Caco-2 (cell line): ENCODE results near the gene PCDHGA3. TPM values are rescaled to one million over a fixed set of nuclear protein-coding genes. Genes with fewer than 3 reads are reported as not detected.
"Not testable (repeated sequence)": the region's sequence is repeated elsewhere in the genome, so short reads cannot be mapped to it uniquely, and the experiment has no call there.

Source experiments
- BruUV-seq: library from RNA; stranded (reverse); fragments of 400-500 nt; replicated peaks from 2 replicates; lab custom pipeline; 2021; lab: Mats Ljungman, UMichigan
- CTCF ChIA-PET: fragments of 300-600 bp; sonication (Branson Sonifier 250); formaldehyde crosslinking; loops from one replicate; lab custom pipeline; 2022; ENCODE audit warnings: antibody characterized with exemption; lab: Charles Lee
- POLR2A ChIA-PET: fragments of 300-600 bp; sonication (Branson Sonifier 250); formaldehyde crosslinking; loops from one replicate; lab custom pipeline; 2022; ENCODE audit warnings: antibody characterized with exemption; lab: Charles Lee
- DNase-seq, 2 experiments: peaks; one replicate each; pipeline versions ENCODE4 v3.0.0 to v3.0.0-alpha.2; 2020 to 2022
- H3K27me3 ChIP-seq: replicated peaks from 2 replicates; pipeline ENCODE4 v1.6.0; 2011; ENCODE audit warnings: low read length; ENCODE audit not compliant: control insufficient read depth, insufficient read depth
- H3K36me3 ChIP-seq: 2 replicates; pipeline ENCODE4 v1.5.1; 2011; ENCODE audit warnings: low read length; ENCODE audit not compliant: control insufficient read depth, insufficient read depth
- H3K4me1 ChIP-seq: fragments of 250-450 bp; sonication (Bioruptor Pico); 2 replicates; pipeline ENCODE4 v1.5.1; 2020; ENCODE audit warnings: mild to moderate bottlenecking
- H3K4me3 ChIP-seq: 2 replicates; pipeline ENCODE4 v1.5.1; 2011; ENCODE audit warnings: low read depth, mild to moderate bottlenecking, control low read depth, low read length
- H3K9me3 ChIP-seq: fragments of 250-450 bp; sonication (Bioruptor Pico); 2 replicates; pipeline ENCODE4 v1.5.1; 2020; ENCODE audit warnings: mild to moderate bottlenecking, moderate library complexity
- H3K27ac Mint-ChIP-seq: one replicate; pipeline ENCODE4 v1.8.0; 2022; ENCODE audit warnings: mixed read lengths; ENCODE audit not compliant: unreplicated experiment
- H3K27me3 Mint-ChIP-seq: one replicate; pipeline ENCODE4 v1.8.0; 2022; ENCODE audit warnings: mixed read lengths; ENCODE audit not compliant: insufficient read depth, unreplicated experiment
- H3K36me3 Mint-ChIP-seq: one replicate; pipeline ENCODE4 v1.8.0; 2022; ENCODE audit warnings: mild to moderate bottlenecking, mixed read lengths; ENCODE audit not compliant: insufficient read depth, unreplicated experiment
- H3K4me1 Mint-ChIP-seq: one replicate; pipeline ENCODE4 v1.8.0; 2022; ENCODE audit warnings: low read depth, mixed read lengths; ENCODE audit not compliant: unreplicated experiment
- H3K4me3 Mint-ChIP-seq: one replicate; pipeline ENCODE4 v1.8.0; 2022; ENCODE audit warnings: mild to moderate bottlenecking, moderate library complexity, mixed read lengths; ENCODE audit not compliant: unreplicated experiment
- H3K9me3 Mint-ChIP-seq: one replicate; pipeline ENCODE4 v1.8.0; 2022; ENCODE audit warnings: mixed read lengths; ENCODE audit not compliant: unreplicated experiment
- intact Hi-C: fragments of 100-400 bp; cut with micrococcal nuclease; formaldehyde crosslinking; loops from one replicate; pipeline ENCODE4 v1.10.0; 2022; ENCODE audit not compliant: unreplicated experiment
- total RNA-seq: library from RNA; stranded (reverse); gene quantifications from 2 replicates; pipeline ENCODE4 v1.2.3, GENCODE V29; 2022
- TF ChIP-seq, protein P1 (sequence below), 2 experiments: fragments of 200-600 bp in 1 of 2; IDR thresholded peaks; 1 replicate in 1 of 2; 2 replicates in 1 of 2; pipeline versions ENCODE4 v1.5.1 to v1.8.0; 2011 to 2022; ENCODE audit warnings: antibody characterized with exemption in 1 of 2, control low read depth in 1 of 2, inconsistent platforms in 1 of 2, low read depth in 1 of 2, low read length in 1 of 2, mild to moderate bottlenecking in 1 of 2, moderate library complexity in 1 of 2; ENCODE audit not compliant: insufficient read depth in 1 of 2, severe bottlenecking in 1 of 2, unreplicated experiment in 1 of 2

PCDHGA3 gene
- total RNA-seq, 1 experiment from 2014 or later = 0.11 TPM

DNA sequence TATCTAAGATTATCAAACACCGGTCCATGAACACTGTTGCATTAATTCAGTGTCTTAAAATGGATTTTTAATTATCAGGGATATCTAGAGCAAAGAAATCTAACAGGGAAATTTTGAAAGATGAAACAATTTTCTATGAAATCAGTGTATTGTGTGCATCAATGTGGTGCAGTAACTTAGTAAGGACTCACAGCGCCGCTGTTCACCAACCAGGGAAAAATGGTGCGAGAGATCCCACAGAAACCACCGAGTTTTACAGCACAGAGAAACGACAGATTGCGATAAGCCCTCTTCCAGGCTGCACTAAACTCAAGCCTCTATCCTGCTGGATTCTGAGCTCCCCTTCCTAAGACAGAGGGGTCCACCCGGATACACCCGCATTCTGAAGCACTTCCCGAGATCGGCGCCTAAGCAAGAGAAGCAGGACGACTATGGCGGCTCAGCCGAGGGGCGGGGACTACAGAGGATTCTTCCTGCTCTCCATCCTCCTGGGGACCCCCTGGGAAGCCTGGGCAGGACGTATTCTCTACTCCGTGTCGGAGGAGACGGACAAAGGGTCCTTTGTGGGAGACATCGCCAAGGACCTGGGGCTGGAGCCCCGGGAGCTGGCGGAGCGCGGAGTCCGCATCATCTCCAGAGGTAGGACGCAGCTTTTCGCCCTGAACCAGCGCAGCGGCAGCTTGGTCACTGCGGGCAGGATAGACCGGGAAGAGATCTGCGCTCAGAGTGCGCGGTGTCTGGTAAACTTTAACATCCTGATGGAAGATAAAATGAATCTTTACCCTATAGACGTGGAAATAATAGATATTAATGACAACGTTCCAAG lies 39.1 kb downstream of the PCDHGA3 start, which contains the start of gene PCDHGA7:
TSS of gene PCDHGA7 (plus strand) at position 274 of the 826 bp plus-strand sequence. CDS start at position 432, 158 bp downstream.
- intact Hi-C loops = no loop called here
- no peak within 1 kb of the TSS for H3K27ac Mint-ChIP-seq
- H3K36me3 Mint-ChIP-seq = no peaks in the 10 kb centered on the region
- no peak within 1 kb of the TSS for H3K4me3 Mint-ChIP-seq
- H3K4me1 ChIP-seq = no peaks in the 10 kb centered on the region
- H3K27me3 ChIP-seq = no peaks in the 10 kb centered on the region
- H3K36me3 ChIP-seq = no peaks in the 10 kb centered on the region
- no peaks in the 10 kb centered on the region for H3K4me1 Mint-ChIP-seq
- DNase-seq = no peak
- no peaks in the 10 kb centered on the region; the same call in 1 of the 2 replicates for H3K9me3 ChIP-seq
- no peak within 1 kb of the TSS for H3K4me3 ChIP-seq
- ChIA-PET POLR2A (no interaction called here), CTCF (no interaction called here)
- TF ChIP-seq, protein P1, sequence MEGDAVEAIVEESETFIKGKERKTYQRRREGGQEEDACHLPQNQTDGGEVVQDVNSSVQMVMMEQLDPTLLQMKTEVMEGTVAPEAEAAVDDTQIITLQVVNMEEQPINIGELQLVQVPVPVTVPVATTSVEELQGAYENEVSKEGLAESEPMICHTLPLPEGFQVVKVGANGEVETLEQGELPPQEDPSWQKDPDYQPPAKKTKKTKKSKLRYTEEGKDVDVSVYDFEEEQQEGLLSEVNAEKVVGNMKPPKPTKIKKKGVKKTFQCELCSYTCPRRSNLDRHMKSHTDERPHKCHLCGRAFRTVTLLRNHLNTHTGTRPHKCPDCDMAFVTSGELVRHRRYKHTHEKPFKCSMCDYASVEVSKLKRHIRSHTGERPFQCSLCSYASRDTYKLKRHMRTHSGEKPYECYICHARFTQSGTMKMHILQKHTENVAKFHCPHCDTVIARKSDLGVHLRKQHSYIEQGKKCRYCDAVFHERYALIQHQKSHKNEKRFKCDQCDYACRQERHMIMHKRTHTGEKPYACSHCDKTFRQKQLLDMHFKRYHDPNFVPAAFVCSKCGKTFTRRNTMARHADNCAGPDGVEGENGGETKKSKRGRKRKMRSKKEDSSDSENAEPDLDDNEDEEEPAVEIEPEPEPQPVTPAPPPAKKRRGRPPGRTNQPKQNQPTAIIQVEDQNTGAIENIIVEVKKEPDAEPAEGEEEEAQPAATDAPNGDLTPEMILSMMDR (IDR thresholded peaks at IDR 0.05; ENCODE audit: insufficient read depth in 1 of 2, low read depth in 1 of 2, low read length in 1 of 2, severe bottlenecking in 1 of 2, unreplicated experiment in 1 of 2) = no peak
- H3K27me3 Mint-ChIP-seq = no peaks in the 10 kb centered on the region
- no TSS peak for BruUV-seq
- no peaks in the 10 kb centered on the region for H3K9me3 Mint-ChIP-seq

DNA sequence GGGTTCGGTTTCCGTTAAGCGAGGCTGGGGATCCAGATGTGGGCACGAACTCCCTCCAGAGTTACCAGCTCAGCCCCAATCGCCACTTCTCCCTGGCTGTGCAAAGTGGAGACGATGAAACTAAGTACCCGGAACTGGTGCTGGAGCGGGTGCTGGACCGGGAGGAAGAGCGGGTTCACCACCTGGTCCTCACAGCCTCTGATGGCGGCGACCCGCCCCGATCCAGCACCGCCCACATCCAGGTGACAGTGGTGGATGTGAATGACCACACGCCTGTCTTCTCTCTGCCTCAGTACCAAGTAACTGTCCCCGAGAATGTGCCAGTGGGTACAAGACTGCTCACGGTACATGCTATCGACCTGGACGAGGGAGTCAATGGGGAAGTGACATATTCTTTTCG lies 39.7 kb downstream of the PCDHGA3 start:
- no peak overlapping the region for H3K4me3 Mint-ChIP-seq

GRCh38 chr5:141384471-141385267 lies 41.0 kb downstream of the PCDHGA3 start:
- no peak overlapping the region for H3K4me3 Mint-ChIP-seq
- Histone ChIP-seq H3K27me3 (no peaks in the 10 kb centered on the region), H3K4me1 (no peaks in the 10 kb centered on the region), H3K4me3 (no peak overlapping the region), H3K9me3 (no peaks in the 10 kb centered on the region; the same call in 1 of the 2 replicates), H3K36me3 (no peaks in the 10 kb centered on the region)
- peaks cover 12% of the 10 kb centered on the region for H3K9me3 Mint-ChIP-seq
- POLR2A ChIA-PET = no interaction called here
- no peaks in the 10 kb centered on the region for H3K4me1 Mint-ChIP-seq
- TF ChIP-seq, protein P1 (IDR thresholded peaks at IDR 0.05; ENCODE audit: insufficient read depth in 1 of 2, low read depth in 1 of 2, low read length in 1 of 2, severe bottlenecking in 1 of 2, unreplicated experiment in 1 of 2) = no peak
- H3K36me3 Mint-ChIP-seq = no peaks in the 10 kb centered on the region
- CTCF ChIA-PET = no interaction called here
- intact Hi-C loops = no loop called here
- no peak for DNase-seq
- no peaks in the 10 kb centered on the region for H3K27me3 Mint-ChIP-seq
- no peak overlapping the region for H3K27ac Mint-ChIP-seq
- no TSS peak for BruUV-seq

More for the DNA sequence above, 39.7 kb downstream of the PCDHGA3 start:
- no peaks in the 10 kb centered on the region; the same call in 1 of the 2 replicates for H3K9me3 ChIP-seq
- TF ChIP-seq, protein P1 (IDR thresholded peaks at IDR 0.05; ENCODE audit: insufficient read depth in 1 of 2, low read depth in 1 of 2, low read length in 1 of 2, severe bottlenecking in 1 of 2, unreplicated experiment in 1 of 2) = no peak
- Mint-ChIP-seq H3K27ac (no peak overlapping the region), H3K36me3 (no peaks in the 10 kb centered on the region), H3K9me3 (no peaks in the 10 kb centered on the region), H3K27me3 (no peaks in the 10 kb centered on the region), H3K4me1 (no peaks in the 10 kb centered on the region)
- CTCF ChIA-PET = no interaction called here
- intact Hi-C loops = no loop called here
- POLR2A ChIA-PET = no interaction called here
- no peaks in the 10 kb centered on the region for H3K4me1 ChIP-seq
- H3K4me3 ChIP-seq = no peak overlapping the region
- H3K36me3 ChIP-seq = no peaks in the 10 kb centered on the region
- no peak for DNase-seq
- BruUV-seq = no TSS peak
- no peaks in the 10 kb centered on the region for H3K27me3 ChIP-seq

DNA sequence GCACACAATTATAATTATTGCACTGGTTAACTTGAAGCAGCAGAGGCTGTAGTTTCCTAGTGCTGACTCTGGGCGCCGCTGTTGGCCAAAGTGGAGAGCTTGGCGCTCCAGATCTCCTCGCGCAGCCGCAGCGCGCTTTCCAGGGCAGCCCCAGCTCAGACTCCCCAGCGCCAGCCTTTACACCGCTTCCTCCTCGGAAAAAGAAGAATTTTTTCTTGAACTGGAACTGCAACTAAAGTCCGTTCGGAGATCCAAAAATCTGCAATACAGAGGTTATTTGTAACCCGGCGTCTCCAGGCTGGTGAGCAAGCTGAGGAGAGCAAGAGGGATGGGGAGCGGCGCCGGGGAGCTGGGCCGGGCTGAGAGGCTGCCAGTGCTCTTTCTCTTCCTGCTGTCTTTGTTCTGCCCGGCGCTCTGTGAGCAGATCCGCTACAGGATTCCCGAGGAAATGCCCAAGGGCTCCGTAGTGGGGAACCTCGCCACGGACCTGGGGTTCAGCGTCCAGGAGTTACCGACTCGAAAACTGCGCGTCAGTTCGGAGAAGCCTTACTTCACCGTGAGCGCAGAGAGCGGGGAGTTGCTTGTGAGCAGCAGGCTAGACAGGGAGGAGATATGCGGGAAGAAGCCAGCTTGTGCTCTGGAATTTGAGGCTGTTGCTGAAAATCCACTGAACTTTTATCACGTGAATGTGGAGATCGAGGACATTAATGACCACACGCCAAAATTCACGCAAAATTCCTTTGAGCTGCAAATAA lies 44.1 kb downstream of the PCDHGA3 start, which contains the start of gene PCDHGB4:
TSS of gene PCDHGB4 (plus strand) at position 142 of the 755 bp plus-strand sequence. CDS start at position 329, 187 bp downstream.
- H3K27ac Mint-ChIP-seq, H3K27me3 ChIP-seq, DNase-seq, H3K9me3 ChIP-seq, H3K4me1 ChIP-seq, H3K4me3 ChIP-seq, BruUV-seq, CTCF ChIA-PET, intact Hi-C loops, H3K4me3 Mint-ChIP-seq, H3K36me3 Mint-ChIP-seq, H3K27me3 Mint-ChIP-seq, H3K36me3 ChIP-seq, H3K4me1 Mint-ChIP-seq, POLR2A ChIA-PET: not testable (repeated sequence)
- H3K9me3 Mint-ChIP-seq = peaks cover 19% of the 10 kb centered on the region
